ENCODE data around the gene OSBPL1A.

- no peak for TF ChIP-seq POLR2A (IDR thresholded peaks at IDR 0.05)
- TF ChIP-seq CTCF (IDR thresholded peaks at IDR 0.05): no peak
- no peak for TF ChIP-seq POLR2AphosphoS5 (IDR thresholded peaks at IDR 0.05)
- no peak for TF ChIP-seq EP300 (IDR thresholded peaks at IDR 0.05)
Measured at GRCh38 chr18:24372279-24372872, 25.2 kb downstream of the OSBPL1A start.

All from suprapubic skin (tissue), 4 donors.